GM18867 (cell line): ENCODE results near the gene RAB27A.
"Not testable (repeated sequence)": the region's sequence is repeated elsewhere in the genome, so short reads cannot be mapped to it uniquely, and the experiment has no call there.

ENCODE experiments used
- ATAC-seq: cut with Tn5 transposase; IDR thresholded peaks from one replicate; pipeline ENCODE4 v1.9.1; 2021; ENCODE audit warnings: mild to moderate bottlenecking, moderate library complexity; ENCODE audit not compliant: unreplicated experiment

The RAB27A gene

DNA sequence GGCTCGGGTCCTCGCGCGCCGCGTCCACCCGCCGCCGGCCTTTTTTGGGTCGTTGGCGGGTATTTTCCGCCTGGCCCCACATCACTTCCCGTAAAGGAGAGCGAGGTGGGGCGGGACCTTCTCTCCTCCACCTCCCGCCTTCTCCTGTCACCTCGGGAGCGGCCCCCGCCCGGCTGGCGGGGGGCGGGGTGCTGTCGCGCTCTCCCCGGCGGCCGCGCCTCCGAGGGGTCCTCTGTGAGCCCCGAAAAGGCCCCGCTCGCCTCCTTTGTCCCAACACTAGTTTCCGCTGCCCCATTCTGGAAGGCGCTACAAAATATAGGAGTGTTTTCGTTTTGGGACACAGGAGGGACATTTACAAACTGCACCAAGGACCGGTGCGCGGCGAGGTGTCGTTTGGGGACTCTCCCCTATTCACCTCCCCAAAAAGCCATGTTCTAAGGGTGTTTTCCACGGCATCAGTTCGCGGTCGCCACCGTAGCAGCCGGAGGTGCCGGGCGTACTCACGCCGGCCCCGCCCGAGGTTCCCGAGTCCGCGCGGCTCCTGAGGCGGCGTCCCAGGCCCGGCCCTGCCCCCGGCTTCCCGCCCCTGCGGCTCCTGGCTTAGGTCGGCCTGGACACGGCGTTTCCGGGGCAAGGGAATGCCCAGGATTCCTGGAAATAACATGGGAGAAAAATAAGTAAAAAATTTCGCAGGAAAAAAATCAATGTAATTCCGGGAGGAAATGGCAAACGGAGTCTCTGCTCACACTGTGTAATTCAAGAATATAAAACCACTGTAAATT lies at the start of gene RAB27A:
Gene RAB27A, minus strand, starts transcription at position 68 of the 782 bp plus-strand sequence. CDS start 54,879 bp downstream, outside the sequence.
- ATAC-seq: peak; percentile 75

DNA sequence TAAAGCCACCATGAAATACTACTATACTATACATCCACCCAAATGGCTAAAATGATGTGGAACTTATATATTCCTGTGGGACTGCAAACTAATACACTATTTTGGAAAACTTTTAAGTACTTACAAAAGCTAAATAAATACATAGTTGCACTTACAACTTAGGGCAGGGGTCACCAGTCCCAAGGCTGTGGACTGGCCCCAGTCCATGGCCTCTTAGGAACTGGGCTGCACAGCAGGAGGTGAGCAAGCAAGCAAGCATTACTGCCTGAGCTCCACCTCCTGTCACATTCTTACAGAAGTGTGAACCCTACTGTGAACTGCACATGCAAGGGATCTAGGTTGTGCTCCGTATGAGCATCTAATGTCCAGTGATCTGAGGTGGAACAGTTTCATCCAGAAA lies 47.5 kb upstream of the RAB27A start:
- no peak for ATAC-seq

DNA sequence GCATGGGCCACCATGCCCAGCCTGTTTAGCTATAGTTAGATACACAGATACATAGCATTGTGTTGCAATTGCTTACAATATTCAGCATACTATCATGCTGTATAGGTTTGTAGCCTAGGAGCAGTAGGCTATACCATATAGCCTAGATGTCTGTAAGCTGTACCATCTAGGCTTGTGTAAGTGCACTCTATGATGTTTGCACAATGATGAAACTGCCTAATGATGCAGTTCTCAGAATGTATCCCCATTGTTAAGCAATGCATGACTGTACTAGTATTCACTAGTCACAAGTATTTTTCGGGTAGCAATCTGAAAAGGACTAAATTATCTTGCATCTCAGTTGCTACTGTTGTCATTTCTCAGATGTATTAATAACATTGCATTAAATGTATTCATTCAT lies 45.4 kb upstream of the RAB27A start:
- ATAC-seq: no peak

DNA sequence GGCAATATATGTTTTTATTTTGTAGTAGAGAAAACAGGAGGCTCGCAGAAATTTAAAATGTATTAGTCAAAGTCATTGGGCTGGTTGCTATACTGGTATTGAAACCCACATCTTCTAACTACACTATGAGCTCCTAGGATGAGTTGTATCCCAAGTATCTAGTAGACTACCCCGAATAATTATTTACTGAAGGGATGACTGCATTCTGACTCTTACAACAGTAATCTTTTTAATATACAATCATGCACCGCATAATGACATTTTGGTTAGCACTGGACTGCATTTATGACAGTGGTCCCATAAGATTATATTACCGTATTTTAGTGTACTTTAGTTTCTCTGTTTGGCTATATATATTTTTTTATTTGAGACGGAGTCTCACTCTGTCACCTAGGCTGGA lies 44.8 kb upstream of the RAB27A start:
- ATAC-seq: no peak

DNA sequence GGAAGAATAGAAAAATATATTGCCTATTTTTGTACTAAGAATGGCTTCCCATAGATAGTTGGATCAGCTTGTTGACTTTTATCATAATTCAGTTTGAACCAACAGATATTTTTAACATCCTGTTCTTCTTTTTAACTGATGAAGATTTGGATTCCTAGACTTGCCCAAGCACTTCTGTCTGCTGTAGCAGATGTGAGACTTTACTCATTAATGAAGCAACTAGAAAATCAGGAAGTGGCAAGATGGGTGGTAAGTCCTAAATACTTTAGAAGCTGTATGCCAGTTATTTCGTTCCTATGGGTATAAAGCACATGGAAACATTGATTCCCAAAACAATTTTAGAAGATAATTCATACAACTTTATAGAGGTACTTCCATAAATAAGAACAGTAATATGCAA lies 37.8 kb upstream of the RAB27A start:
- ATAC-seq: no peak

DNA sequence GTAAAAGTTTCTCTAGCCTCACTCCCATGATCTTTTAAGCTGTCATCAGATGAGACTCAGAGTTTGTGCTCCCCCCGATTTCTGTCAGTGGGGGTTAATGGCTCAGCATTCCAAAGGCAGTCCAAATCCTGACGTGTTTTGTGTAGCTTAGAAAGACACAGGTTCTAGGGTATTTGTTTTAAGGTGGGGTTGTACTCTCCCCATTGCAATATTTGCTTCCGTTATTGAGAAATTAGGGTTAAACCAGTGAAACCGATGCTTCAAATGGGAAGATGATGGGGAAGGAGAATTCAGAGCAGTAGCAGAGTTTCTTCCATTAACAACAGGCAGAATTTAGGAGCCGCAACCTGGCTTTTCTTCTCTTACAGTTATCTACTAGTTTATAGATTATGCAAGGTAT lies 32.9 kb upstream of the RAB27A start:
- ATAC-seq: no peak

DNA sequence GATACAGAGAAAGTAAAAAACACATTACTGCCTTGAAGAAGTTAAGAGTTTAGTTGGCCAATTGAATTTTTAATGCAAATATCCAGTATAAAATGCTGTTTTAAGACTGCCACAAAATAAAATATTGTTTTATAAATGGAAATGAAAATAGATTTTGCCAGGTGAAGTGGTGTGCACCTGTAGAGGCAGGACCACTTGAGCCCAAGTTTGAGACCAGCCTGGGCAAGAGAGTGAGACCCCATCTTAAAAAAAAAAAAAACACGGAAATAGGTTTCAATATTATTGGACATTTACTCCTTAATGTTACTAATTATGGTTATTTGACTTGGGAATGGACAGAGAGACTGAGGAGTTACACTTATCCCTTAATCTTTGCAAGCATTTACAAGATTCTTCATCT lies 31.4 kb upstream of the RAB27A start:
- no peak for ATAC-seq

DNA sequence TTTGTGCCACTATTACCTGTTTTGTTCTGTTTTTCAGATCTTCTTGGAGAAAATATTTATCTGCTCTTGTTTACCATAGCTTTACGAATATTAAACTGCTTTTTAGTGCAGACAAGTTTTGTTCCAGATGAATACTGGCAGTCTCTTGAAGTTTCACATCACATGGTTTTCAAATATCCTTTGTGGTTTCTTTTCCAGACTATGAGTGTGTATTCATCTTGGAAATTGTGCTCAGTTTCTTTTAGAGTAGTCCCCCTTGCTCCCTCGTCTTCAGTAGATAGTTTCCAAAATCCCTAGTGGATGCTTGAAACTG lies 30.6 kb upstream of the RAB27A start:
- ATAC-seq: no peak

DNA sequence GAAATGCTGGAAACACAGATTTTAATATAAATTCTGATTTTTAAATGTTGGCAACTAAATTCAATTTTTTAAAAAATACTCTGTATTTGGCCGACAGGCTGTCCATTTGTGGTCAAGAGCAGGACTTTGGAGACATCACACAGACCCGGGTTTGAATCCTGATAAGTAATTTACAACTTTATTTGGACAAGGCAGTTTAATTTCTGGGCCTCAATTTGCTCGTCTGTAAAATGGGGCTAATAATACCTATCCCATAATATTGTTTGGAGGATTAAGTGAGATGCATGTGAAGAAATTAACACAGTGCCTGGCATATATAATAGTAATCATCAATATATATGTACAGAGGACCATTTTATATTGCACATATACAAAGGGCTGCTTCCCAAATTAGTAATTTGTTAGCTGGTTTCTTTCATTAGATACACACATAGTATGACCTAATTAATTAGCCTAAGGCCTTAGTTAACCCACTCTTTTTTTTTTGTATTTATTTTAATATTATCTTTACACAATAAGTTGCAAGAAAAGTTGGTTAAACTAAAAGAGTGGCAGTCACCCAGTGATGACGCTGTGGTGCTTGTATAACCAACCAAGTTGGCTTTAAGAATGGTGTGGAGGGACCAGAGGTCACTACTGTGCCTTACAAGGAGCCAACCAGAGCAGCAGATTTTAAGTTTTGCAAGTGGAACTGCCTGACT lies 30.1 kb upstream of the RAB27A start:
- ATAC-seq: peak; percentile 40

DNA sequence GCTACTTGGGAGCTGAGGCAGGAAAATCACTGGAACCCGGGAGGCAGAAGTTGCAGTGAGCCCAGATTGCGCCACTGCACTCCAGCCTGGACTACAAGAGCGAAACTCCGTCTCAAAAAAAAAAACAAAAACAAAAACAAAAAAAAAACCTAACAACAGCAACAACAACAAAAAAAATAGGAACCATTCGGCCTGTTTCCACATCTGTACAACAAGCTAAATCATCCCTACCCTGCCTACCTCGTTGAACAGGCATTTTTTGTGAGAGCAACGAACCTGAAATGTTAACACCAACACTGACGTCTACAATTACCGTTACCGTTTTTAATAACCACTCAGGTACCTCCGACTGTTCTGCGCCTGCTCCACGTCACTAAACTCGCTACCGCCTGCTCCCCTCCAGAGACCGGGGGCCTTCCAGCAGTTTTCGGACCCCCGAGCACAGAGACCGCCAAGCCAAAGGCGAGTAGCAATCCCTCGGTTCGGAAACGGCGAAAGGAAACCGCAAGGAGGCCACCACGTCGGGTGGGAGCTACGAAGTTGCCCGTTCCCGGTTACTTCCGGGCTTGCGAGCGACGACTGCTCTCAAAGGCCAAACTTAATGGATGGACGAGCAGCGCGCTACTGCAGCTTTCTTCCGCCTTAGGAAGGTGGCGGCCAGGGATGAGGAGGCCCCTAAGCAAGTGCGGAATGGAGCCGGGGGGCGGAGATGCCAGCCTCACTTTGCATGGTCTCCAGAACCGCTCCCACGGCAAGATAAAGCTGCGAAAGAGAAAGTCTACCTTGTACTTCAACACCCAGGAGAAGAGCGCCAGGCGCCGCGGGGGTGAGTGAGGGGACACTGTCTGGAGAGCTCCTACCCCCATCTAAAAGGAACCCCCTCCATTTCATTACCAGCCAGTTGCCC lies 29.2 kb upstream of the RAB27A start, which contains the start of the genes PIGB and PIGBOS1:
Gene PIGB, plus strand, starts transcription at position 635 of the 907 bp plus-strand sequence. Its CDS starts 29 bp downstream, at position 664.
Gene PIGBOS1, minus strand, starts transcription at position 536 of the 907 bp plus-strand sequence. CDS start 1,331 bp downstream, outside the sequence.
- peak; percentile 91 for ATAC-seq

DNA sequence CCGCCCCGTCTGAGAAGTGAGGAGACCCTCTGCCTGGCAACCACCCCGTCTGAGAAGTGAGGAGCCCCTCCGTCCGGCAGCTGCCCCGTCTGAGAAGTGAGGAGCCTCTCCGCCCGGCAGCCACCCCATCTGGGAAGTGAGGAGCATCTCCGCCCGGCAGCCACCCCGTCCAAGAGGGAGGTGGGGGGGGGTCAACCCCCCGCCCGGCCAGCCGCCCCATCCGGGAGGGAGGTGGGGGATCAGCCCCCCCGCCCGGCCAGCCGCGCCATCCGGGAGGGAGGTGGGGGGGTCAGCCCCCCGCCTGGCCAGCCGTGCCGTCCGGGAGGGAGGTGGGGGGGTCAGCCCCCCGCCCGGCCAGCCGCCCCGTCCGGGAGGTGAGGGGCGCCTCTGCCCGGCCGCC lies 13.2 kb upstream of the RAB27A start:
- not testable (repeated sequence) for ATAC-seq

DNA sequence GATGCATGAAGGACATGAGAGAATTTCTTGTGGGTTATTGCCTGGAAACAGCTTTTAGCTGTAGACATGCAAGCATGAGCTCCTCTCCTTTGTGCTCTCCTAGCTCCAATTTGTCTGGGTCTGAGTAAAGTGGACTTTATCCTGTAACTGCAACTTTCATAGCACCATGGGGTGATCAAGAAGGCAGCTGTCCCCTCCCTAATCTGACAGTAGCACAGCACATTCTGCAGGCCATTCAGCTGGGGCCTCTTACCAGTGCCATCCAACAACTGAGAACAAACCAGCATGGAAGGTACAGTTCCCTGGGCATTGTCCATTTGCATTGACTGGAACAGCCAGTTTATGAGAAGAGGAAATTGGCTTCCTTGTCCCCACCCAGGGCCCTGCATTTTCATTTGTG lies 7.7 kb upstream of the RAB27A start:
- ATAC-seq: no peak

DNA sequence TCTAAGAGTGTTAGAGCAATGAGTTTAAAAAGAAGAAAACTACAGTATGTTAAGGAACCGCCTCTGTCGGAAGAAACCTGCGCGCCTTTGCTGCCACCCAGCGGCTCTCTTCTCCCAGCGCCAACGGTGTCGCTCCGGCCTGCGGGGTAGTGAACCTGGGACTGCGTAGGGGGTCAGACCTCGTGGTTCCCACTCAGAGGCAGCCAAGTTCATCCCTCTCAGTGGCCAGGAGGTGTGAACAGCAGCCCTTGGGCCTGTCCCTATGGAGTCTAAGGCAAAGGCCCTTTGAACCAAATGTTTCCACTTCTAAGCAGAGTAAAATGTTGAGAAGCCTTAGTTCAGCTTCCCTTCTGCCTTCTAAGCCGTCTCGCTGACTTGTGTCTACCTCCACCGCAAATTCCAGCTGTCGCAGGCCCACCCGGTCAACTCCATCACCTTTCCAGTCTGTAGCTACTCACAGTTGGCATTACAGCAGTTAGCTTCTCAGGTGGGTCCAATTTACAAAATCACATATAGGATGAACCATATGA lies 980 bp upstream of the RAB27A start:
- ATAC-seq: peak; percentile 77

DNA sequence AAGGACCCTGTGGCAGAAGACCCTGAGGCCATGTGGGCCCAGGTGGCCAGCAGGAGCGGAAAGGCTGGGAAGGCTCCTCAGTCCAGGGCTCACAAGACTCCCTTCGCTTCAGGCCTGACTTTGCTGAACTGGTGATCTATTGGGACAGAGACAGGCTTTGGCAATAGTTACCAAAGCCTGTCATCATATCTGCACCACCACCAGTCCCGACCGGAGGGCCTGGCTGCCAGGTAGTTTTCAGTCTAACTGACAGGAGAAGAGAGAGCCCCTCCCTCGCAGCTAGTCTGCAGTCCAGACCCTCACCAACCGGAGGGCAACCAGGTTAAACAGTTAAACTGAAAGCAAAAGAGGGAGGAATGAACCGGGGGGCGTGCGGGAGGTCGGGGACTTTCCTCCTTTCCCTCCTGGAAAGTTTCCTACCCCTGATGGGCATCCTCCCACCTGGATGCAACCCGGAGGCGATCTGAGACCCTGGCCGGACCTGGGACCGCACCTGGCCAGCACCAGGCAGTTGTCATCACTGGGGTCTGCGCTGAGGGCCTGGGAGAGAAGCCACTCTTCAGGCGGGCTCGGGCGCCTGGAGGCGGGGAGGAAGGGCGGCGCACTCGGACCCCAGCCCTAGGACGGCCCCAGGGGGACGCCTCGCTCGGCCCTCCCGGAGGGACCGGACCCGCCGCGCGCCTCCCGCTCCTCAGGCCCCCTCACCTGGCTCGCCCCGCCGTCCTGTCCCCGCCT lies 435 bp downstream of the RAB27A start:
- ATAC-seq: peak; percentile 32

DNA sequence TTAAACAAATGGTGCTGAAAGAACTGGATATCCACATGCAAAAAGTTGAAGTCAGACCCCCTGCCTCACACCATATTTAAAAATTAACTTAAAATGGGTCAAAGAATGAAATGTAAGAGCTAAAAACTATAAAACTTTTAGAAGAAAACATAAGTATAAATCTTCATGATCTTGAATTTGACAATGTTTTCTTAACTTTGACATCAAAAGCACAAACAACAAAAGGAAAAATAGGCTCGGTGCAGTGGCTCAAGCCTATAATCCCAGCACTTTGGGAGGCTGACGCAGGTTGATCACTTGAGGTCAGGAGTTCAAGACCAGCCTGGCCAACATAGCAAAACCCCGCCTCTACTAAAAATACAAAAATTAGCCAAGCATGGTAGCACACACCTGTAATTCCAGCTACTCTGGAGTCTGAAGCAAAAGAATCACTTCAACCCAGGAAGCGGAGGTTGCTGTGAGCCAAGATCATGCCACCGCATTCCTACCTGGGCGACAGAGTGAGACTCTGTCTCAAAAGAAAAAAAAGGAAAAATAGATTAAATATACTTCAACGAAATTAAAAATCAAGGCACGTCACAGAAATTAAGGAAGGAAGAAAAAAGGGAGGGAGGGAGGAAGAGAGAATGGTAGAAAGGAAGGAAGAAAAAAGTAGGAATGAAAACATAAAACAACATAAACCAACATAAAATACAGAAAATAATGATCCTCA lies 1.5 kb downstream of the RAB27A start:
- no peak for ATAC-seq

DNA sequence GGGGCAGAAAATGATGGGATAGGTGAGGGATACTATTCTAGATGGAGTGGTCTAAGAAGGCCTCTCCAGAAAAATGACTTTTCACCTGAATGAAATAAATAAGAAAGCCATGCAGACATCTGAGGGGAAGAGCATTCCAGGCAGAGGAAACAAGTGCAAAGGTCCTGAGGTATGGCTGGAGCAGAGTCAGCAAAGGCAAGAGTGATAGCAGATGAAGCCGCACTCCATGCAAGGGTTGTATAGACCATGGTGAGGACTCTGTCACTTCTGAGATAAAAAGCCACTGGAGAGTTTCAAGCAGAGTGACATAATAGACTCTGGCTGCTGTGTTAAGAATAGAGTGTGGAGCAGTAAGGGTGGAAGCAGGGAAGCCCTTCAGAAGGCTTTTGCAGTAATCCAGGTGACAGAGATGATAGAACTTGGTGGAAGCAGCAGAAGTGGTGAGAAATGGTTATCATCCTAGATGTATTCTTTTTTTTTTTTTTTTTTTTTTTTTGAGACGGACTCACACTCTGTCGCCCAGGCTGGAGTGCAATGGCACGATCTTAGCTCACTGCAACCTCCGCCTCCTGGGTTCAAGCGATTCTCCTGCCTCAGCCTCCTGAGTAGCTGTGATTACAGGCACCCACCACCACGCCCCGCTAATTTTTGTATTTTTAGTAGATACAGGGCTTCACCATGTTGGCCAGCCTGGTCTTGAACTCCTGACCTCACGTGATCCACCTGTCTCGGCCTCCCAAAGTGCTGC lies 3.0 kb downstream of the RAB27A start:
- not testable (repeated sequence) for ATAC-seq

DNA sequence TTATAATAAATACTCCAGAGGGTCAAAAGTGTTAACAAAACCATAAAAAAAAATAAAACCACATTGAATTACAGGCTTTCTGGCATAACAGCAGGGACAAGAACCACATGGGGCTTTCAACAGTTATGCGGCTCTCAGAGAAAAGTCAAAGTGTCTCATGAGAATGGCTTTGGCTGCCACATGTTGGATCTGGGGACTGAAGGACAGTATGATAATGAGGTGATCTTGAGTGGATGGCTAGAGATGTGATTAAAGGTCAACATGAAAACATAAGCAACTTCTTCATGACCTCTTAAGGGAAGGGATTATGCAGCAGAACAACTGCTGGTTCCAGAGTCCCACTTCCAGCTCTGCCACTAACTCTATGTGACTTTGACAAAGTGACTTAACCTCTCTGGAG lies 5.2 kb downstream of the RAB27A start:
- no peak for ATAC-seq

DNA sequence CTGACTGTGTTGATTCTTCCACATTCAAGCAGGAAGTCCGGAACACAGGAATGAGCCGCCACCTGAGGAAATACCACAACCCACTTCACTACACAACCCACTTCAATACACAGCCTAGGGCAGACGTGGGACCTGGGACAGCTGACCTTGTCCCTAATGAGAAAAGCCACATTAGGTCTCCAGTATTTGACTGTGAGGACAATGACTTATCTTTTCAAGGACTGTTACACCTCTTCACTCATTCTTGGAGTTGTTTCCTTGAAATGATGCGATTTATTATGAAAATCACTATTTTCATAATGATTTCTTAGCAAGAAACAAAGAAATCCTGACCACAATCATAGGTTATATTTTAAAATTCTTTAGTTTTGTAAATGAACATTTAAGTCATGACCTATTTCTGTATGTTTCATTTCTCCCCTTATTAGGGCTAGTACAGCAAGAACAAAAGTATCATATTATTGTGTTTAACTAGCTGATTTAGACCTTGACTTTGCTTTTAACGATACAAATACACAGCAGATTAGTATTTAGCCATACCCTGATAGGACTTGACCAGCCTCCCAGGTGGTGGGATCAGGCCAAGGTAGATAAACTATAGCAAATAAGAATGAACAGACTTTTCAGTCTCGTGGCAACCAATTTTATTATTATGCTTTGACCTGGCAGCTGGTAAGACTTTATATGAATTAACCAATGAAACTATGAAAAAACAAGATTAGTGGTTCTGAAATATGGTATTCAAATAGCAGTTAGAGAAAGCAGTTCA lies 6.0 kb downstream of the RAB27A start:
- ATAC-seq: no peak
